Thyroid gland (tissue), 4 donors: ENCODE measurements around the gene IL18BP.

Source experiments
- CTCF ChIP-seq, 6 experiments: fragments of 200-600 bp in 3 of 6; fragments of 450-650 bp in 3 of 6; sonication (generic) in 3 of 6; IDR thresholded peaks; one replicate each; pipeline ENCODE4 v1.5.1; 2016 to 2019; ENCODE audit warnings: antibody characterized with exemption in 6 of 6, mild to moderate bottlenecking in 2 of 6, inconsistent platforms in 1 of 6, moderate library complexity in 1 of 6
- POLR2A ChIP-seq, 2 donors: fragments of 450-650 bp; IDR thresholded peaks; one replicate each; pipeline ENCODE4 v1.6.1; 2017; ENCODE audit warnings: antibody characterized with exemption in 2 of 2, mild to moderate bottlenecking in 2 of 2, moderate library complexity in 1 of 2

GRCh38 chr11:71986131-71986530, 12.6 kb upstream of the IL18BP start:
- TF ChIP-seq CTCF (IDR thresholded peaks at IDR 0.05), result no peak
- TF ChIP-seq POLR2A (IDR thresholded peaks at IDR 0.05), result no peak
